Loucy (cell line): ENCODE measurements around the gene TP53INP2.

ENCODE experiments used
- H2AFZ ChIP-seq: fragments of 200-600 bp; sonication (generic); 2 replicates; pipeline ENCODE4 v1.6.0; 2016; ENCODE audit warnings: antibody characterized with exemption, mild to moderate bottlenecking, low read length, moderate library complexity
- H3F3A ChIP-seq: fragments of 200-600 bp; 2 replicates; pipeline ENCODE4 v1.6.0; 2016; ENCODE audit warnings: antibody characterized with exemption, low read depth, mild to moderate bottlenecking
- H3K27me3 ChIP-seq: fragments of 200-600 bp; sonication (generic); 2 replicates; pipeline ENCODE4 v1.6.1; 2014; ENCODE audit warnings: low read length, mild to moderate bottlenecking; ENCODE audit not compliant: insufficient read depth, poor library complexity, severe bottlenecking
- H3K36me3 ChIP-seq: fragments of 200-600 bp; sonication (generic); 2 replicates; pipeline ENCODE4 v1.6.1; 2016; ENCODE audit warnings: low read length; ENCODE audit not compliant: insufficient read depth
- H3K4me1 ChIP-seq: fragments of 200-600 bp; sonication (generic); 2 replicates; pipeline ENCODE4 v1.5.1; 2014; ENCODE audit warnings: low read length, mild to moderate bottlenecking; ENCODE audit not compliant: insufficient read depth, poor library complexity, severe bottlenecking
- H3K4me2 ChIP-seq: fragments of 200-600 bp; sonication (generic); 2 replicates; pipeline ENCODE4 v1.6.0; 2014; ENCODE audit warnings: antibody characterized with exemption, low read length, low read depth, mild to moderate bottlenecking; ENCODE audit not compliant: poor library complexity, severe bottlenecking
- H3K4me3 ChIP-seq: fragments of 200-600 bp; sonication (generic); 2 replicates; pipeline ENCODE4 v1.5.1; 2014; ENCODE audit warnings: low read length, mild to moderate bottlenecking, mixed read lengths; ENCODE audit not compliant: poor library complexity, severe bottlenecking
- H3K79me2 ChIP-seq: fragments of 200-600 bp; sonication (generic); 2 replicates; pipeline ENCODE4 v1.6.1; 2014; ENCODE audit warnings: low read length; ENCODE audit not compliant: insufficient read depth
- H3K9ac ChIP-seq: fragments of 200-600 bp; sonication (generic); 2 replicates; pipeline ENCODE4 v1.6.0; 2014; ENCODE audit warnings: mild to moderate bottlenecking, low read depth, low read length, moderate library complexity; ENCODE audit not compliant: poor library complexity, severe bottlenecking
- H3K9me2 ChIP-seq: fragments of 200-600 bp; sonication (generic); replicated peaks from 2 replicates; pipeline ENCODE4 v1.6.1; 2016; ENCODE audit warnings: low read depth, low read length, mixed read lengths
- H3K9me3 ChIP-seq: fragments of 200-600 bp; sonication (generic); 2 replicates; pipeline ENCODE4 v1.6.1; 2014; ENCODE audit warnings: mild to moderate bottlenecking, antibody characterized with exemption, low read length, low read depth; ENCODE audit not compliant: insufficient read depth
- H4K20me1 ChIP-seq: fragments of 200-600 bp; sonication (generic); 2 replicates; pipeline ENCODE4 v1.6.0; 2014; ENCODE audit warnings: antibody characterized with exemption, low read length, mild to moderate bottlenecking; ENCODE audit not compliant: insufficient read depth, poor library complexity, severe bottlenecking
- EZH2phosphoT487 ChIP-seq: fragments of 200-600 bp; IDR thresholded peaks from 2 replicates; pipeline ENCODE4 v1.6.1; 2018; ENCODE audit warnings: antibody characterized with exemption, mild to moderate bottlenecking, moderate library complexity, borderline replicate concordance
- TF ChIP-seq, protein P1 (sequence below): fragments of 200-600 bp; sonication (generic); conservative IDR thresholded peaks from 2 replicates; pipeline ENCODE4 v1.5.1; 2014; ENCODE audit warnings: mild to moderate bottlenecking, antibody characterized with exemption, low read length

The TP53INP2 gene

GRCh38 chr20:34753706-34754461, 49.7 kb downstream of the TP53INP2 start:
- H3K36me3 ChIP-seq, result peaks cover 72% of the 10 kb centered on the region; the same call in 1 of the 2 replicates
- TF ChIP-seq, protein P1, sequence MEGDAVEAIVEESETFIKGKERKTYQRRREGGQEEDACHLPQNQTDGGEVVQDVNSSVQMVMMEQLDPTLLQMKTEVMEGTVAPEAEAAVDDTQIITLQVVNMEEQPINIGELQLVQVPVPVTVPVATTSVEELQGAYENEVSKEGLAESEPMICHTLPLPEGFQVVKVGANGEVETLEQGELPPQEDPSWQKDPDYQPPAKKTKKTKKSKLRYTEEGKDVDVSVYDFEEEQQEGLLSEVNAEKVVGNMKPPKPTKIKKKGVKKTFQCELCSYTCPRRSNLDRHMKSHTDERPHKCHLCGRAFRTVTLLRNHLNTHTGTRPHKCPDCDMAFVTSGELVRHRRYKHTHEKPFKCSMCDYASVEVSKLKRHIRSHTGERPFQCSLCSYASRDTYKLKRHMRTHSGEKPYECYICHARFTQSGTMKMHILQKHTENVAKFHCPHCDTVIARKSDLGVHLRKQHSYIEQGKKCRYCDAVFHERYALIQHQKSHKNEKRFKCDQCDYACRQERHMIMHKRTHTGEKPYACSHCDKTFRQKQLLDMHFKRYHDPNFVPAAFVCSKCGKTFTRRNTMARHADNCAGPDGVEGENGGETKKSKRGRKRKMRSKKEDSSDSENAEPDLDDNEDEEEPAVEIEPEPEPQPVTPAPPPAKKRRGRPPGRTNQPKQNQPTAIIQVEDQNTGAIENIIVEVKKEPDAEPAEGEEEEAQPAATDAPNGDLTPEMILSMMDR, result no peak
- TF ChIP-seq EZH2phosphoT487, result no peak
- no peaks in the 10 kb centered on the region for H3K9me2 ChIP-seq

GRCh38 chr20:34754611-34755010, 50.5 kb downstream of the TP53INP2 start:
- H3K36me3 ChIP-seq, result peaks cover 68% of the 10 kb centered on the region; the same call in 1 of the 2 replicates

More at GRCh38 chr20:34753706-34754461, 49.7 kb downstream of the TP53INP2 start:
- Histone ChIP-seq H3K27me3 (no peaks in the 10 kb centered on the region), H3K4me1 (no peaks in the 10 kb centered on the region), H2AFZ (no peak overlapping the region), H3K4me2 (no peak overlapping the region), H4K20me1 (no peaks in the 10 kb centered on the region), H3K9me3 (no peaks in the 10 kb centered on the region), H3F3A (no peaks in the 10 kb centered on the region), H3K4me3 (no peak overlapping the region), H3K79me2 (no peaks in the 10 kb centered on the region), H3K9ac (no peak overlapping the region)

DNA sequence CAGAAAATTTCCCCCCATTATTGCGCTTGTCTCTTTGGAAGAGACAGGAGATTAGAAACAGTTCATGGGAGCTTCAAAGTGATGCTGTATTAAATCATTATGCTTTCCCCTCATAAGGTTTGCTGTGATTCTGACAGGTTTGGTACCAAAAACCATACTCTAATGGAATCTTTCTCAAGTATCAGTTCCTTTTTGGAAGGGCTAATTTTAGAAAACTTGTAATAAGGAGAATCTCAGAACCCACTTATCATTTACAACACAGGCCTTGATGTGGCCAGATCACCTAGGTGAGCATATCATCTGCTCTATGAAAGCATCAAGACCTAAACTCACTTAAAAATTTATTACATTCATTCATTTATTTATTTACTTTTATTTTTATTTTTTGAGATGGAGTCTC, 51.2 kb downstream of the TP53INP2 start:
- no peaks in the 10 kb centered on the region for H4K20me1 ChIP-seq
- TF ChIP-seq, protein P1, result no peak
- TF ChIP-seq EZH2phosphoT487, result no peak
- H3K36me3 ChIP-seq, result peaks cover 63% of the 10 kb centered on the region; the same call in 1 of the 2 replicates
- no peaks in the 10 kb centered on the region for H3K79me2 ChIP-seq
- H3K9me2 ChIP-seq, result no peaks in the 10 kb centered on the region
- no peak overlapping the region for H3K4me2 ChIP-seq
- H3K9ac ChIP-seq, result no peak overlapping the region
- H3K4me1 ChIP-seq, result no peaks in the 10 kb centered on the region
- no peaks in the 10 kb centered on the region for H3K9me3 ChIP-seq
- H2AFZ ChIP-seq, result no peak overlapping the region
- no peaks in the 10 kb centered on the region for H3K27me3 ChIP-seq
- H3F3A ChIP-seq, result no peaks in the 10 kb centered on the region
- no peak overlapping the region for H3K4me3 ChIP-seq

More at GRCh38 chr20:34754611-34755010, 50.5 kb downstream of the TP53INP2 start:
- no peak overlapping the region for H2AFZ ChIP-seq
- H3F3A ChIP-seq, result no peaks in the 10 kb centered on the region
- no peak overlapping the region for H3K9ac ChIP-seq
- TF ChIP-seq, protein P1, result no peak
- no peak for TF ChIP-seq EZH2phosphoT487
- H3K4me2 ChIP-seq, result no peak overlapping the region
- H3K9me2 ChIP-seq, result no peaks in the 10 kb centered on the region
- no peaks in the 10 kb centered on the region for H3K9me3 ChIP-seq
- H4K20me1 ChIP-seq, result no peaks in the 10 kb centered on the region
- no peaks in the 10 kb centered on the region for H3K4me1 ChIP-seq
- H3K27me3 ChIP-seq, result no peaks in the 10 kb centered on the region
- H3K79me2 ChIP-seq, result no peaks in the 10 kb centered on the region
- H3K4me3 ChIP-seq, result no peak overlapping the region
